Chondrocyte (in vitro differentiated cells): ENCODE data around the gene MAN1A1. TPM values are rescaled to one million over a fixed set of nuclear protein-coding genes. Genes with fewer than 3 reads are reported as not detected.

Experiments used
- DNase-seq: peaks from one replicate; pipeline ENCODE4 v3.0.0; 2021; ENCODE audit warnings: mixed read lengths, low spot score
- H3K27ac Mint-ChIP-seq: one replicate; pipeline ENCODE4 v1.8.0; 2021; ENCODE audit warnings: mild to moderate bottlenecking, moderate library complexity, mixed read lengths; ENCODE audit not compliant: unreplicated experiment
- H3K27me3 Mint-ChIP-seq: 2 replicates; pipeline ENCODE4 v1.8.0; 2021; ENCODE audit warnings: low read depth, mixed read lengths
- H3K36me3 Mint-ChIP-seq: 2 replicates; pipeline ENCODE4 v1.8.0; 2021; ENCODE audit warnings: low read depth, mixed read lengths
- H3K4me1 Mint-ChIP-seq: 2 replicates; pipeline ENCODE4 v1.8.0; 2021; ENCODE audit warnings: low read depth, mild to moderate bottlenecking, mixed read lengths
- H3K4me3 Mint-ChIP-seq: one replicate; pipeline ENCODE4 v1.8.0; 2021; ENCODE audit warnings: mild to moderate bottlenecking, moderate library complexity, mixed read lengths; ENCODE audit not compliant: unreplicated experiment
- H3K9me3 Mint-ChIP-seq: 2 replicates; pipeline ENCODE4 v1.8.0; 2021; ENCODE audit warnings: low read depth, mixed read lengths
- CTCF ChIP-seq: fragments of 200-600 bp; sonication (generic); IDR thresholded peaks from 2 replicates; pipeline ENCODE4 v1.5.0; 2021; ENCODE audit warnings: antibody characterized with exemption, mild to moderate bottlenecking, moderate library complexity
- total RNA-seq: library from RNA; stranded (reverse); gene quantifications from 3 replicates; pipeline ENCODE4 v1.2.1, GENCODE V29; 2021

Gene MAN1A1
- total RNA-seq, 1 donor from 2014 or later = 7.2 TPM

- H3K4me1 Mint-ChIP-seq = no peaks in the 10 kb centered on the region
- TF ChIP-seq CTCF = no peak
These were observed 187.3 kb downstream of the MAN1A1 start for GRCh38 chr6:119162134-119162775.

GRCh38 chr6:119161438-119161837, 188.1 kb downstream of the MAN1A1 start:
- no peaks in the 10 kb centered on the region for H3K9me3 Mint-ChIP-seq
- no peak for TF ChIP-seq CTCF
- no peaks in the 10 kb centered on the region for H3K36me3 Mint-ChIP-seq
- H3K27me3 Mint-ChIP-seq = peaks cover 29% of the 10 kb centered on the region
- no peak overlapping the region for H3K27ac Mint-ChIP-seq
- no peak for DNase-seq
- no peaks in the 10 kb centered on the region for H3K4me1 Mint-ChIP-seq
- H3K4me3 Mint-ChIP-seq = no peak overlapping the region

More at GRCh38 chr6:119162134-119162775, 187.3 kb downstream of the MAN1A1 start:
- H3K9me3 Mint-ChIP-seq = no peaks in the 10 kb centered on the region
- H3K36me3 Mint-ChIP-seq = no peaks in the 10 kb centered on the region
- peaks cover 32% of the 10 kb centered on the region for H3K27me3 Mint-ChIP-seq
- DNase-seq = no peak
- H3K4me3 Mint-ChIP-seq = no peak overlapping the region
- no peak overlapping the region for H3K27ac Mint-ChIP-seq

GRCh38 chr6:119160911-119161310, 188.7 kb downstream of the MAN1A1 start:
- H3K9me3 Mint-ChIP-seq = no peaks in the 10 kb centered on the region

GRCh38 chr6:119158057-119158848, 191.3 kb downstream of the MAN1A1 start:
- Mint-ChIP-seq H3K36me3 (no peaks in the 10 kb centered on the region), H3K4me1 (no peaks in the 10 kb centered on the region), H3K4me3 (no peak overlapping the region), H3K27me3 (peaks cover 24% of the 10 kb centered on the region), H3K27ac (no peak overlapping the region), H3K9me3 (no peaks in the 10 kb centered on the region)
- no peak for TF ChIP-seq CTCF
- DNase-seq = no peak

More at GRCh38 chr6:119160911-119161310, 188.7 kb downstream of the MAN1A1 start:
- H3K27ac Mint-ChIP-seq = no peak overlapping the region
- H3K4me1 Mint-ChIP-seq = no peaks in the 10 kb centered on the region
- peaks cover 26% of the 10 kb centered on the region for H3K27me3 Mint-ChIP-seq
- DNase-seq = no peak
- H3K36me3 Mint-ChIP-seq = no peaks in the 10 kb centered on the region
- no peak for TF ChIP-seq CTCF
- H3K4me3 Mint-ChIP-seq = no peak overlapping the region

GRCh38 chr6:119157506-119157815, 192.1 kb downstream of the MAN1A1 start:
- DNase-seq = no peak

More at GRCh38 chr6:119157506-119157815, 192.1 kb downstream of the MAN1A1 start:
- TF ChIP-seq CTCF = no peak
- no peaks in the 10 kb centered on the region for H3K9me3 Mint-ChIP-seq
- H3K4me1 Mint-ChIP-seq = no peaks in the 10 kb centered on the region
- H3K36me3 Mint-ChIP-seq = no peaks in the 10 kb centered on the region
- H3K27ac Mint-ChIP-seq = no peak overlapping the region
- H3K27me3 Mint-ChIP-seq = peaks cover 24% of the 10 kb centered on the region
- no peak overlapping the region for H3K4me3 Mint-ChIP-seq
